ENCODE data around the gene TBX4.

TBX4 gene

GRCh38 chr17:61455324-61456060 is 3.3 kb downstream of the TBX4 start:
- DNase-seq, result no peak

- no peak for DNase-seq
These were observed 3.9 kb downstream of the TBX4 start for GRCh38 chr17:61456061-61456681.

GRCh38 chr17:61456688-61457225 is 4.5 kb downstream of the TBX4 start:
- DNase-seq, result no peak

GRCh38 chr17:61457226-61457983 is 5.2 kb downstream of the TBX4 start:
- no peak for DNase-seq

- no peak for DNase-seq
These were observed 5.8 kb downstream of the TBX4 start for GRCh38 chr17:61458000-61458399.

GRCh38 chr17:61458421-61459141 is 6.4 kb downstream of the TBX4 start:
- no peak for DNase-seq

GRCh38 chr17:61459142-61459809 is 7.1 kb downstream of the TBX4 start:
- no peak for DNase-seq

GRCh38 chr17:61459939-61460718 is 7.9 kb downstream of the TBX4 start:
- DNase-seq, result no peak

GRCh38 chr17:61460796-61461585 is 8.8 kb downstream of the TBX4 start:
- DNase-seq, result no peak

GRCh38 chr17:61461586-61461966 is 9.4 kb downstream of the TBX4 start:
- DNase-seq, result no peak

- no peak for DNase-seq
These were observed 9.9 kb downstream of the TBX4 start for GRCh38 chr17:61461967-61462718.

GRCh38 chr17:61462719-61463315 is 10.6 kb downstream of the TBX4 start:
- no peak for DNase-seq

- DNase-seq, result no peak
These were observed 11.3 kb downstream of the TBX4 start for GRCh38 chr17:61463316-61464129.

- no peak for DNase-seq
These were observed 12.1 kb downstream of the TBX4 start for GRCh38 chr17:61464130-61464842.

GRCh38 chr17:61464843-61465180 is 12.6 kb downstream of the TBX4 start:
- DNase-seq, result no peak

- DNase-seq, result no peak
These were observed 13.5 kb downstream of the TBX4 start for GRCh38 chr17:61465550-61466237.

- DNase-seq, result no peak
These were observed 14.0 kb downstream of the TBX4 start for GRCh38 chr17:61466246-61466645.
